Liver (tissue), 3 donors: ENCODE results near the gene TMCO2.

ENCODE experiments used
- ATF3 ChIP-seq: IDR thresholded peaks from 2 replicates; pipeline ENCODE4 v1.6.1; 2016; ENCODE audit warnings: antibody characterized with exemption
- CTCF ChIP-seq: fragments of 150-350 bp; IDR thresholded peaks from 2 replicates; pipeline ENCODE4 v1.5.1; 2017; ENCODE audit warnings: improper control_type of control experiment, low read depth, low read length; ENCODE audit not compliant: missing input control
- HNF4G ChIP-seq: IDR thresholded peaks from 2 replicates; pipeline ENCODE4 v1.6.1; 2016; ENCODE audit warnings: antibody characterized with exemption
- JUND ChIP-seq, 2 donors: IDR thresholded peaks; 2 replicates each; pipeline ENCODE4 v1.6.1; 2016; ENCODE audit warnings: antibody characterized with exemption in 2 of 2
- MAX ChIP-seq: IDR thresholded peaks from 2 replicates; pipeline ENCODE4 v1.6.1; 2016; ENCODE audit warnings: antibody characterized with exemption
- RAD21 ChIP-seq, 2 donors: IDR thresholded peaks; 2 replicates each; pipeline ENCODE4 v1.6.1; 2016; ENCODE audit warnings: antibody characterized with exemption in 2 of 2, mild to moderate bottlenecking in 2 of 2
- REST ChIP-seq: IDR thresholded peaks from 2 replicates; pipeline ENCODE4 v1.6.1; 2016; ENCODE audit warnings: antibody characterized with exemption, mild to moderate bottlenecking
- donor health status: healthy.
- donor health status: healthy.

- TF ChIP-seq CTCF (no peak), MAX (no peak), REST (no peak), HNF4G (no peak), ATF3 (no peak), JUND (IDR thresholded peaks at IDR 0.05) (no peak), RAD21 (IDR thresholded peaks at IDR 0.05) (no peak)
These were observed 7.3 kb upstream of the TMCO2 start for GRCh38 chr1:40240390-40240789.
